Liver (tissue), 9 donors: ENCODE measurements around the gene PPP2R3A. TPM values are rescaled to one million over a fixed set of nuclear protein-coding genes. Genes with fewer than 3 reads are reported as not detected.
A peak's percentile ranks its signal among the peaks of the same experiment; 100 is the strongest.

Experiments
- DNase-seq: peaks from one replicate; pipeline ENCODE4 v3.0.0-alpha.2; 2017; ENCODE audit warnings: low spot score
- H3K27ac ChIP-seq, 2 donors: one replicate each; pipeline ENCODE4 v1.7.0; 2013; ENCODE audit warnings: inconsistent platforms in 2 of 2, low read length in 2 of 2, control low read depth in 1 of 2, low read depth in 1 of 2, mild to moderate bottlenecking in 1 of 2
- H3K27me3 ChIP-seq, 4 donors: one replicate each; pipeline versions ENCODE4 v1.6.1 to v1.7.0; 2013; ENCODE audit warnings: low read length in 3 of 4, inconsistent platforms in 1 of 4, mild to moderate bottlenecking in 1 of 4, moderate library complexity in 1 of 4; ENCODE audit not compliant: control insufficient read depth in 4 of 4, insufficient read depth in 4 of 4
- H3K36me3 ChIP-seq, 4 donors: one replicate each; pipeline versions ENCODE4 v1.6.1 to v1.7.0; 2013; ENCODE audit warnings: low read length in 3 of 4, mild to moderate bottlenecking in 3 of 4, low read depth in 1 of 4, moderate library complexity in 1 of 4; ENCODE audit not compliant: control insufficient read depth in 4 of 4, insufficient read depth in 3 of 4
- H3K4me1 ChIP-seq, 4 donors: one replicate each; pipeline versions ENCODE4 v1.6.1 to v1.7.0; 2013; ENCODE audit warnings: low read length in 3 of 4, mild to moderate bottlenecking in 3 of 4, moderate library complexity in 1 of 4; ENCODE audit not compliant: control insufficient read depth in 4 of 4, insufficient read depth in 4 of 4
- H3K4me3 ChIP-seq, 3 donors: one replicate each; pipeline versions ENCODE4 v1.6.1 to v1.7.0; 2013; ENCODE audit warnings: low read length in 3 of 3, control low read depth in 1 of 3, low read depth in 1 of 3, mild to moderate bottlenecking in 1 of 3
- H3K9ac ChIP-seq, 2 donors: one replicate each; pipeline ENCODE4 v1.7.0; 2013; ENCODE audit warnings: low read length in 2 of 2, mild to moderate bottlenecking in 2 of 2, moderate library complexity in 2 of 2, control low read depth in 1 of 2, low read depth in 1 of 2
- H3K9me3 ChIP-seq, 4 donors: one replicate each; pipeline versions ENCODE4 v1.6.1 to v1.7.0; 2013; ENCODE audit warnings: low read length in 3 of 4; ENCODE audit not compliant: control insufficient read depth in 4 of 4
- CTCF ChIP-seq: fragments of 150-350 bp; IDR thresholded peaks from 2 replicates; pipeline ENCODE4 v1.5.1; 2017; ENCODE audit warnings: improper control_type of control experiment, low read depth, low read length; ENCODE audit not compliant: missing input control
- EGR1 ChIP-seq, 2 donors: IDR thresholded peaks; 2 replicates each; pipeline ENCODE4 v1.6.1; 2016 to 2018; ENCODE audit warnings: antibody characterized with exemption in 2 of 2, low read depth in 2 of 2
- FOXA1 ChIP-seq: IDR thresholded peaks from 2 replicates; pipeline ENCODE4 v1.6.1; 2016; ENCODE audit warnings: antibody characterized with exemption
- FOXA2 ChIP-seq: IDR thresholded peaks from 2 replicates; pipeline ENCODE4 v1.6.1; 2016; ENCODE audit warnings: antibody characterized with exemption
- GABPA ChIP-seq, 2 donors: IDR thresholded peaks in 1 of 2; conservative IDR thresholded peaks in 1 of 2; 2 replicates each; pipeline ENCODE4 v1.6.1; 2016; ENCODE audit warnings: antibody characterized with exemption in 2 of 2, mild to moderate bottlenecking in 1 of 2, moderate library complexity in 1 of 2
- HNF4A ChIP-seq, 2 donors: conservative IDR thresholded peaks; 2 replicates each; pipeline ENCODE4 v1.6.1; 2016; ENCODE audit warnings: antibody characterized with exemption in 2 of 2, mild to moderate bottlenecking in 2 of 2
- HNF4G ChIP-seq: IDR thresholded peaks from 2 replicates; pipeline ENCODE4 v1.6.1; 2016; ENCODE audit warnings: antibody characterized with exemption
- JUND ChIP-seq, 2 donors: IDR thresholded peaks; 2 replicates each; pipeline ENCODE4 v1.6.1; 2016; ENCODE audit warnings: antibody characterized with exemption in 2 of 2
- NR2F2 ChIP-seq: IDR thresholded peaks from 2 replicates; pipeline ENCODE4 v1.6.1; 2016; ENCODE audit warnings: antibody characterized with exemption
- RAD21 ChIP-seq, 2 donors: IDR thresholded peaks; 2 replicates each; pipeline ENCODE4 v1.6.1; 2016; ENCODE audit warnings: antibody characterized with exemption in 2 of 2, mild to moderate bottlenecking in 2 of 2
- REST ChIP-seq: IDR thresholded peaks from 2 replicates; pipeline ENCODE4 v1.6.1; 2016; ENCODE audit warnings: antibody characterized with exemption, mild to moderate bottlenecking
- RXRA ChIP-seq, 2 donors: IDR thresholded peaks; 2 replicates each; pipeline ENCODE4 v1.6.1; 2017 to 2018; ENCODE audit warnings: antibody characterized with exemption in 2 of 2, mild to moderate bottlenecking in 1 of 2
- SP1 ChIP-seq: IDR thresholded peaks from 2 replicates; pipeline ENCODE4 v1.6.1; 2018; ENCODE audit warnings: antibody characterized with exemption, mild to moderate bottlenecking
- TAF1 ChIP-seq: conservative IDR thresholded peaks from 2 replicates; pipeline ENCODE4 v1.6.1; 2016; ENCODE audit warnings: antibody characterized with exemption, mild to moderate bottlenecking
- YY1 ChIP-seq: IDR thresholded peaks from 2 replicates; pipeline ENCODE4 v1.6.1; 2016; ENCODE audit warnings: antibody characterized with exemption, mild to moderate bottlenecking
- WGBS: extraction: QIAGEN DNeasy Blood & Tissue Kit; methylation state at CpG from one replicate; pipeline ENCODE4 v1.1.7; 2013; 5-methylcytosine and 5-hydroxymethylcytosine counted together
- polyA plus RNA-seq, 2 donors: library from polyadenylated mRNA; stranded (reverse) in 1 of 2; unstranded in 1 of 2; fragments of 200-250 nt in 1 of 2; fragments of >200 nt in 1 of 2; fragmentation: Nextera tagmentation in 1 of 2; extraction: Ambion mirVana in 1 of 2; gene quantifications; one replicate each; pipeline versions ENCODE4 v1.2.1 to v1.2.3, GENCODE V29; 2013 to 2015
- total RNA-seq, 2 donors: library from RNA; depleted of rRNA; stranded (reverse); fragments of >200 nt; gene quantifications; one replicate each; pipeline ENCODE4 v1.2.3, GENCODE V29; 2014
- TF ChIP-seq, protein P1 (sequence below): IDR thresholded peaks from 2 replicates; pipeline ENCODE4 v1.6.1; 2016; ENCODE audit warnings: antibody characterized with exemption
- TF ChIP-seq, protein P2 (sequence below): IDR thresholded peaks from 2 replicates; pipeline ENCODE4 v1.6.1; 2016; ENCODE audit warnings: antibody characterized with exemption
- donor health status: healthy.
- donor health status: healthy.
- donor health status: healthy.
- donor health status: healthy.
- donor health status: healthy.

The PPP2R3A gene
- total and polyA plus RNA-seq, 4 donors, result 0.54 to 3.3 (median 1.6) TPM

DNA sequence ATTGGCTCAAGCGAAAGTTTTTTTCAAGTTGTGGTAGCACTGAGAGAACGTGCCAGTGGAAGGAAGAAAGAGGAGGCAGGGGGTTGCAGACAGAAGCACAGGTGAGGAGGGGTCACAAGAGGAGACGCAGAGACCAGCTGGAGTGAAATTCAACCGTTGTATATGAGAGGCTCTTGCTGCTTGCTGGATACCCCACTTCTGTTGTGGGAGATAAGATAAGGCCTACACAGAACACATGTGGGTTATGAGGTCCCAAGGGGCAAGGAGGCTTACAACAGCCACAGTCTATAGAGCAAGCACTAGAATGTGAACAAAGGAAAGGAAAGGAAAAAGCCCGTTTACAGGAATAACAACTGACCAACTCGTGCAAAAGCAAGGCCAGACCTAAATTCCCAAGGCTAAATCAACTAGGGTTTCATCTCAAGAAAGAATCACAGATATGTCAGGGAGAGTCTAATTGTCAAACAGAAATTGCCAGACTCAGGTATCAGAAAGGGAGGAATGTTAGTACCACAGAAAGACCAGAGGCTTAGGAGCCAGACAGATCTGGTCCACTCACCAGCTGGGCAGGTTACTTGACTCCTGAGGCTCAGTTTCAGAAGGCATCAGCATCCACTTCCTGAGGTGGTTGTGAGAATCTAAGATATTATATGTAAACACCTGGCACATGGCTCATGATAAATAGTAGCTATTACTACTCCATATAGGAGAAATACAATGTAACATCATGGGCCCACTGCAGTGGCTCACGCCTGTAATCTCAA is 169.7 kb downstream of the PPP2R3A start:
- no peak overlapping the region for H3K4me3 ChIP-seq

DNA sequence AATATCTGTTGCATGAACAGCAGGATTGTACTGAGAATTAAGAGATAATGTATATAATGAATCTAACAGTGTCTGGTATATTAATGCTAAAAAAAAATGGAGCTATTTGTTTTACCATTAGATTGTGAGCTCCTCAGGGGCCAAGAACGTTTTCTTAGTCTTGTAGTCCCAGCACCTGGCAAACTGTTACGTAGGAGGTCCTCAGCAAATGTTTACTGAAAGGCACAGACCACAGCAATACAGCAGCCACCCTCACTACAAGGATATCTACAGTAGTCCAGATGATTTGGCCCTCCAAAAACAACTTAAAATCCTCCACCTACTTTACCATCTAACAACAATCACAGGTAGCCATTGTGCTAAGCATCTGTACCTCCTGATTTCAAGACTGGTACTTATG is 170.9 kb downstream of the PPP2R3A start:
- 66% methylated on average over 2 of the region's 2 CpGs for WGBS
- no peak overlapping the region for H3K27ac ChIP-seq
- peaks cover 0 to 7% (median 4%) of the 10 kb centered on the region in 4 donors for H3K4me1 ChIP-seq
- DNase-seq, result no peak
- no peak overlapping the region for H3K9ac ChIP-seq
- no peaks in the 10 kb centered on the region for H3K36me3 ChIP-seq
- H3K9me3 ChIP-seq, result no peaks in the 10 kb centered on the region
- H3K4me3 ChIP-seq, result no peak overlapping the region
- TF ChIP-seq FOXA1 (no peak), RAD21 (IDR thresholded peaks at IDR 0.05) (no peak), EGR1 (IDR thresholded peaks at IDR 0.05; ENCODE audit: low read depth in 2 of 2) (no peak), SP1 (no peak), YY1 (no peak)
- TF ChIP-seq, protein P1, sequence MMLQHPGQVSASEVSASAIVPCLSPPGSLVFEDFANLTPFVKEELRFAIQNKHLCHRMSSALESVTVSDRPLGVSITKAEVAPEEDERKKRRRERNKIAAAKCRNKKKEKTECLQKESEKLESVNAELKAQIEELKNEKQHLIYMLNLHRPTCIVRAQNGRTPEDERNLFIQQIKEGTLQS, result no peak
- no peaks in the 10 kb centered on the region for H3K27me3 ChIP-seq

More for the DNA sequence above, 169.7 kb downstream of the PPP2R3A start:
- no peak for TF ChIP-seq JUND (IDR thresholded peaks at IDR 0.05)
- Histone ChIP-seq H3K27me3 (no peaks in the 10 kb centered on the region), H3K36me3 (no peaks in the 10 kb centered on the region), H3K4me1 (peaks cover 0 to 7% (median 4%) of the 10 kb centered on the region in 4 donors), H3K9me3 (no peaks in the 10 kb centered on the region), H3K27ac (no peak overlapping the region), H3K9ac (no peak overlapping the region)
- peak; percentile 42 for DNase-seq
- 82% methylated on average over 7 of the region's 7 CpGs for WGBS

DNA sequence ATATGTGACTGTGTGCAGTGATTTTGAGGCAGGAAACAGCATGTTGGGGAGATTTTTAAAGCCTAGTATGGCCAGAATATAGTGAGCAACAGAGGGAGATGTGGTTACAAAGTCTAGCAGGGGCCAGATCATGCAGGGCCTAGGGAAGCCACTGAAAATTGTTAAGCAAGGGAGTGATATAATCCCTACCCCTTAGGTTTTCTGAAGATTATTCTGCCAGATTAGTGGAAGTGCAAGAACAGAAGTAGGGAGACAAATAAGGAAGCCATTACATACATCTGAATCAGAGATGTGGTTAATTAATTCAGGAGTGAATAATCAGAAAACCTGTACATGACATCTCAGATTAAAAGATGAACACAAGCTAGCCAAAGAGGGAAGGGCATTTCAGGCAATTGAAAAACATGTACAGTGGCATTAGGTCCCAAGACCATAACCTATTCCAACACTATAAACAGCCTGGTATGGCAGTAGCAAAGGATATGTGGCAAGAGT is 175.8 kb downstream of the PPP2R3A start:
- Histone ChIP-seq H3K9ac (no peak overlapping the region), H3K36me3 (peaks cover 0 to 3% (median 0%) of the 10 kb centered on the region in 4 donors), H3K9me3 (no peaks in the 10 kb centered on the region), H3K4me1 (peaks cover 0 to 1% (median 0%) of the 10 kb centered on the region in 4 donors), H3K27me3 (no peaks in the 10 kb centered on the region), H3K27ac (no peak overlapping the region), H3K4me3 (no peak overlapping the region)
- no peak for DNase-seq
- TF ChIP-seq, protein P1, result no peak
- TF ChIP-seq HNF4G (no peak), RXRA (IDR thresholded peaks at IDR 0.05) (no peak), FOXA2 (no peak), HNF4A (conservative IDR thresholded peaks at IDR 0.05) (no peak), GABPA (IDR thresholded peaks at IDR 0.05 in 1 of 2, conservative IDR thresholded peaks at IDR 0.05 in 1 of 2) (no peak)
- TF ChIP-seq, protein P2, sequence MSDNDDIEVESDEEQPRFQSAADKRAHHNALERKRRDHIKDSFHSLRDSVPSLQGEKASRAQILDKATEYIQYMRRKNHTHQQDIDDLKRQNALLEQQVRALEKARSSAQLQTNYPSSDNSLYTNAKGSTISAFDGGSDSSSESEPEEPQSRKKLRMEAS, result no peak

- 93% methylated on average over 4 of the region's 4 CpGs for WGBS
- peaks cover 0 to 1% (median 0%) of the 10 kb centered on the region in 4 donors for H3K4me1 ChIP-seq
- peaks cover 0 to 3% (median 0%) of the 10 kb centered on the region in 4 donors for H3K36me3 ChIP-seq
- no peak overlapping the region for H3K9ac ChIP-seq
- H3K4me3 ChIP-seq, result no peak overlapping the region
- H3K9me3 ChIP-seq, result no peaks in the 10 kb centered on the region
- DNase-seq, result no peak
- H3K27ac ChIP-seq, result no peak overlapping the region
- H3K27me3 ChIP-seq, result no peaks in the 10 kb centered on the region
- TF ChIP-seq CTCF (no peak), EGR1 (IDR thresholded peaks at IDR 0.05; ENCODE audit: low read depth in 2 of 2) (no peak), YY1 (no peak), HNF4A (conservative IDR thresholded peaks at IDR 0.05) (no peak), REST (no peak), RXRA (IDR thresholded peaks at IDR 0.05) (no peak), TAF1 (no peak), HNF4G (no peak), NR2F2 (no peak), RAD21 (IDR thresholded peaks at IDR 0.05) (no peak)
These were observed 176.4 kb downstream of the PPP2R3A start for GRCh38 chr3:136141891-136142290.
